Right lobe of liver (tissue), 4 donors: ENCODE results near the gene APC2.

Experiments
- CTCF ChIP-seq, 4 donors: fragments of 200-600 bp in 3 of 4; fragments of 450-650 bp in 1 of 4; IDR thresholded peaks; one replicate each; pipeline versions ENCODE4 v1.5.1 to v1.8.0; 2016 to 2022; ENCODE audit warnings: antibody characterized with exemption in 4 of 4, mild to moderate bottlenecking in 2 of 4
- POLR2A ChIP-seq: fragments of 450-650 bp; IDR thresholded peaks from one replicate; pipeline ENCODE4 v1.6.1; 2017; ENCODE audit warnings: antibody characterized with exemption, mild to moderate bottlenecking
- donor health status: DM: no; HTN: no; CAD: no.
- donor health status: DM: no; HTN: no; CAD: no.
- donor health status: DM: no; HTN: yes; CAD: no.

GRCh38 chr19:1521636-1522035 is 71.7 kb downstream of the APC2 start:
- no peak for TF ChIP-seq CTCF (IDR thresholded peaks at IDR 0.05)
- TF ChIP-seq POLR2A = no peak
